ENCODE results near the gene RALGAPB. TPM values are rescaled to one million over a fixed set of nuclear protein-coding genes. Genes with fewer than 3 reads are reported as not detected.
"Not testable (repeated sequence)": the region's sequence is repeated elsewhere in the genome, so short reads cannot be mapped to it uniquely, and the experiment has no call there.

RALGAPB gene
- polyA plus RNA-seq, 10 donors: 14.7 to 27.5 (median 22.7) TPM

- DNase-seq: no peak
Observed at GRCh38 chr20:38485041-38485440, 12.4 kb downstream of the RALGAPB start.

- DNase-seq: no peak
Observed at GRCh38 chr20:38489181-38489580, 16.5 kb downstream of the RALGAPB start.

- DNase-seq: no peak
Observed at GRCh38 chr20:38497246-38497935, 24.7 kb downstream of the RALGAPB start.

- DNase-seq: no peak
Observed at GRCh38 chr20:38498909-38499308, 26.3 kb downstream of the RALGAPB start.

GRCh38 chr20:38499366-38499765 lies 26.7 kb downstream of the RALGAPB start:
- no peak for DNase-seq

- no peak for DNase-seq
Observed at GRCh38 chr20:38501858-38502436, 29.3 kb downstream of the RALGAPB start.

- no peak for DNase-seq
Observed at GRCh38 chr20:38504368-38505090, 31.9 kb downstream of the RALGAPB start.

GRCh38 chr20:38505091-38505455 lies 32.4 kb downstream of the RALGAPB start:
- no peak for DNase-seq

- not testable (repeated sequence) for DNase-seq
Observed at GRCh38 chr20:38511726-38512125, 39.1 kb downstream of the RALGAPB start.

GRCh38 chr20:38514185-38514584 lies 41.5 kb downstream of the RALGAPB start:
- DNase-seq: no peak

GRCh38 chr20:38514947-38515346 lies 42.3 kb downstream of the RALGAPB start:
- DNase-seq: no peak

GRCh38 chr20:38515631-38516030 lies 43.0 kb downstream of the RALGAPB start:
- DNase-seq: no peak

- DNase-seq: no peak
Observed at GRCh38 chr20:38519426-38519825, 46.8 kb downstream of the RALGAPB start.

- DNase-seq: no peak
Observed at GRCh38 chr20:38520261-38520660, 47.6 kb downstream of the RALGAPB start.

GRCh38 chr20:38523697-38524096 lies 51.1 kb downstream of the RALGAPB start:
- DNase-seq: no peak

- DNase-seq: no peak
Observed at GRCh38 chr20:38528167-38528566, 55.5 kb downstream of the RALGAPB start.

GRCh38 chr20:38531021-38531420 lies 58.4 kb downstream of the RALGAPB start:
- no peak for DNase-seq

GRCh38 chr20:38534756-38535155 lies 62.1 kb downstream of the RALGAPB start:
- no peak for DNase-seq

- no peak for DNase-seq
Observed at GRCh38 chr20:38536310-38536709, 63.7 kb downstream of the RALGAPB start.

- no peak for DNase-seq
Observed at GRCh38 chr20:38537176-38537575, 64.5 kb downstream of the RALGAPB start.

GRCh38 chr20:38538789-38539188 lies 66.1 kb downstream of the RALGAPB start:
- no peak for DNase-seq

GRCh38 chr20:38543014-38543906 lies 70.6 kb downstream of the RALGAPB start:
- DNase-seq: no peak
